ENCODE measurements around the gene TSPEAR. TPM values are rescaled to one million over a fixed set of nuclear protein-coding genes. Genes with fewer than 3 reads are reported as not detected.

Gene TSPEAR
- total and polyA plus RNA-seq, 2 of the 13 experiments (the other 11 are each of a cell fraction or from before 2014, with no cell fraction given): 0.07 to 0.32 TPM

DNA sequence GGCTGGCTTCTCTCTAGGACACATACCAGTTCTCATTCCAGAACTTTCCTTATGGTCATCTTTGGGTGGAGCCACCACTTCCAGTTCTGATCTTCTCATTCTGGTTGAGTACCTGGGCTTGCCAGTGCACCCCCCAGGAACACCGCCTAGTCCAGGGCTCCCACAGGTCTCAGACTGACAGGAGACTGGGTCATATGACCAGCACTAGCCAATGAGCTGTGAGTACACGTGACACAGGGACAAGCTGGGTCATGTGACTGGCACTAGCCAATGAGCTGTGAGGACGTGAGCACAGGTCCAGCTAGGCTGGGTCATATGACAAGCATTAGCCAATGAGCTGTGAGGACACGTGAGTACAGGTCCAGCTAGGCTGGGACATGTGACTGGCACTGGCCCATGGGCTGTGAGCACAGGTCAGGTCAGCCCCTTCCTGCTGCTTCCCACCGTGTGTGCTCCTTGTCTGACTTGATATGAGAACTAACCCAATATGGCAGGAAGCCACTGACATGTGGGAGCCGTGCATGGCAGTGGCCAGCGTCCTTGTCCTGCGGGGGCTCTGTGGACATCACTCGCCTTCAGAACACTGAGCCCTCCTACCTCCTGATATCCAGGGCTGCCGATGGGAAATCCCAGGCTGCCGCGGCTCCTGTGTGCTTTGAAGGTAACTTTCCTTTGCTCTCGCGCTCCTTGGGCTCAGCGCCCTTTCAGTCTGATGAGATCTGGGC, 194.0 kb downstream of the TSPEAR start (continued):
- TF ChIP-seq POLR2AphosphoS5 (IDR thresholded peaks at IDR 0.05; ENCODE audit: low read depth, low read length) (no peak), ZNF598 (CRISPR knock-in tag; IDR thresholded peaks at IDR 0.05; ENCODE audit: borderline replicate concordance) (0 out of 2 replicates have a peak, but pooled peaks have one; percentile 48), NFKBIZ (CRISPR knock-in tag; IDR thresholded peaks at IDR 0.05) (0 out of 2 replicates have a peak, but pooled peaks have one; percentile 24), ZNF326 (CRISPR knock-in tag; IDR thresholded peaks at IDR 0.05; ENCODE audit: borderline replicate concordance) (peak; percentile 94; the same call in 1 of the 2 replicates), ETV5 (CRISPR knock-in tag; IDR thresholded peaks at IDR 0.05; ENCODE audit: borderline replicate concordance) (peak; percentile 33; the same call in 1 of the 2 replicates), NFRKB (IDR thresholded peaks at IDR 0.05) (no peak), RNF2 (conservative IDR thresholded peaks at IDR 0.05; ENCODE audit: low read depth) (peak; percentile 55; the same call in 1 of the 2 replicates), ZSCAN31 (CRISPR knock-in tag; IDR thresholded peaks at IDR 0.05; ENCODE audit: low read depth) (no peak), TEAD3 (CRISPR knock-in tag; optimal IDR thresholded peaks at IDR 0.05; ENCODE audit: borderline replicate concordance) (peak; percentile 44)
- TF ChIP-seq, protein P1, sequence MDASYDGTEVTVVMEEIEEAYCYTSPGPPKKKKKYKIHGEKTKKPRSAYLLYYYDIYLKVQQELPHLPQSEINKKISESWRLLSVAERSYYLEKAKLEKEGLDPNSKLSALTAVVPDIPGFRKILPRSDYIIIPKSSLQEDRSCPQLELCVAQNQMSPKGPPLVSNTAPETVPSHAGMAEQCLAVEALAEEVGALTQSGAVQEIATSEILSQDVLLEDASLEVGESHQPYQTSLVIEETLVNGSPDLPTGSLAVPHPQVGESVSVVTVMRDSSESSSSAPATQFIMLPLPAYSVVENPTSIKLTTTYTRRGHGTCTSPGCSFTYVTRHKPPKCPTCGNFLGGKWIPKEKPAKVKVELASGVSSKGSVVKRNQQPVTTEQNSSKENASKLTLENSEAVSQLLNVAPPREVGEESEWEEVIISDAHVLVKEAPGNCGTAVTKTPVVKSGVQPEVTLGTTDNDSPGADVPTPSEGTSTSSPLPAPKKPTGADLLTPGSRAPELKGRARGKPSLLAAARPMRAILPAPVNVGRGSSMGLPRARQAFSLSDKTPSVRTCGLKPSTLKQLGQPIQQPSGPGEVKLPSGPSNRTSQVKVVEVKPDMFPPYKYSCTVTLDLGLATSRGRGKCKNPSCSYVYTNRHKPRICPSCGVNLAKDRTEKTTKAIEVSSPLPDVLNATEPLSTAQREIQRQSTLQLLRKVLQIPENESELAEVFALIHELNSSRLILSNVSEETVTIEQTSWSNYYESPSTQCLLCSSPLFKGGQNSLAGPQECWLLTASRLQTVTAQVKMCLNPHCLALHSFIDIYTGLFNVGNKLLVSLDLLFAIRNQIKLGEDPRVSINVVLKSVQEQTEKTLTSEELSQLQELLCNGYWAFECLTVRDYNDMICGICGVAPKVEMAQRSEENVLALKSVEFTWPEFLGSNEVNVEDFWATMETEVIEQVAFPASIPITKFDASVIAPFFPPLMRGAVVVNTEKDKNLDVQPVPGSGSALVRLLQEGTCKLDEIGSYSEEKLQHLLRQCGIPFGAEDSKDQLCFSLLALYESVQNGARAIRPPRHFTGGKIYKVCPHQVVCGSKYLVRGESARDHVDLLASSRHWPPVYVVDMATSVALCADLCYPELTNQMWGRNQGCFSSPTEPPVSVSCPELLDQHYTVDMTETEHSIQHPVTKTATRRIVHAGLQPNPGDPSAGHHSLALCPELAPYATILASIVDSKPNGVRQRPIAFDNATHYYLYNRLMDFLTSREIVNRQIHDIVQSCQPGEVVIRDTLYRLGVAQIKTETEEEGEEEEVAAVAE (CRISPR knock-in tag; IDR thresholded peaks at IDR 0.05; ENCODE audit: borderline replicate concordance): peak; percentile 71; the same call in 1 of the 2 replicates
- TF ChIP-seq, protein P2, sequence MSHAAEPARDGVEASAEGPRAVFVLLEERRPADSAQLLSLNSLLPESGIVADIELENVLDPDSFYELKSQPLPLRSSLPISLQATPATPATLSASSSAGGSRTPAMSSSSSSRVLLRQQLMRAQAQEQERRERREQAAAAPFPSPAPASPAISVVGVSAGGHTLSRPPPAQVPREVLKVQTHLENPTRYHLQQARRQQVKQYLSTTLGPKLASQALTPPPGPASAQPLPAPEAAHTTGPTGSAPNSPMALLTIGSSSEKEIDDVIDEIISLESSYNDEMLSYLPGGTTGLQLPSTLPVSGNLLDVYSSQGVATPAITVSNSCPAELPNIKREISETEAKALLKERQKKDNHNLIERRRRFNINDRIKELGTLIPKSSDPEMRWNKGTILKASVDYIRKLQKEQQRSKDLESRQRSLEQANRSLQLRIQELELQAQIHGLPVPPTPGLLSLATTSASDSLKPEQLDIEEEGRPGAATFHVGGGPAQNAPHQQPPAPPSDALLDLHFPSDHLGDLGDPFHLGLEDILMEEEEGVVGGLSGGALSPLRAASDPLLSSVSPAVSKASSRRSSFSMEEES (CRISPR knock-in tag; IDR thresholded peaks at IDR 0.05): peak; percentile 87
- TF ChIP-seq, protein P3, sequence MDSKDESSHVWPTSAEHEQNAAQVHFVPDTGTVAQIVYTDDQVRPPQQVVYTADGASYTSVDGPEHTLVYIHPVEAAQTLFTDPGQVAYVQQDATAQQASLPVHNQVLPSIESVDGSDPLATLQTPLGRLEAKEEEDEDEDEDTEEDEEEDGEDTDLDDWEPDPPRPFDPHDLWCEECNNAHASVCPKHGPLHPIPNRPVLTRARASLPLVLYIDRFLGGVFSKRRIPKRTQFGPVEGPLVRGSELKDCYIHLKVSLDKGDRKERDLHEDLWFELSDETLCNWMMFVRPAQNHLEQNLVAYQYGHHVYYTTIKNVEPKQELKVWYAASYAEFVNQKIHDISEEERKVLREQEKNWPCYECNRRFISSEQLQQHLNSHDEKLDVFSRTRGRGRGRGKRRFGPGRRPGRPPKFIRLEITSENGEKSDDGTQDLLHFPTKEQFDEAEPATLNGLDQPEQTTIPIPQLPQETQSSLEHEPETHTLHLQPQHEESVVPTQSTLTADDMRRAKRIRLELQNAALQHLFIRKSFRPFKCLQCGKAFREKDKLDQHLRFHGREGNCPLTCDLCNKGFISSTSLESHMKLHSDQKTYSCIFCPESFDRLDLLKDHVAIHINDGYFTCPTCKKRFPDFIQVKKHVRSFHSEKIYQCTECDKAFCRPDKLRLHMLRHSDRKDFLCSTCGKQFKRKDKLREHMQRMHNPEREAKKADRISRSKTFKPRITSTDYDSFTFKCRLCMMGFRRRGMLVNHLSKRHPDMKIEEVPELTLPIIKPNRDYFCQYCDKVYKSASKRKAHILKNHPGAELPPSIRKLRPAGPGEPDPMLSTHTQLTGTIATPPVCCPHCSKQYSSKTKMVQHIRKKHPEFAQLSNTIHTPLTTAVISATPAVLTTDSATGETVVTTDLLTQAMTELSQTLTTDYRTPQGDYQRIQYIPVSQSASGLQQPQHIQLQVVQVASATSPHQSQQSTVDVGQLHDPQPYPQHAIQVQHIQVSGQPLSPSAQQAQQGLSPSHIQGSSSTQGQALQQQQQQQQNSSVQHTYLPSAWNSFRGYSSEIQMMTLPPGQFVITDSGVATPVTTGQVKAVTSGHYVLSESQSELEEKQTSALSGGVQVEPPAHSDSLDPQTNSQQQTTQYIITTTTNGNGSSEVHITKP (CRISPR knock-in tag; IDR thresholded peaks at IDR 0.05; ENCODE audit: low read depth): no peak
- TF ChIP-seq, protein P4, sequence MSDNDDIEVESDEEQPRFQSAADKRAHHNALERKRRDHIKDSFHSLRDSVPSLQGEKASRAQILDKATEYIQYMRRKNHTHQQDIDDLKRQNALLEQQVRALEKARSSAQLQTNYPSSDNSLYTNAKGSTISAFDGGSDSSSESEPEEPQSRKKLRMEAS (IDR thresholded peaks at IDR 0.05): peak; percentile 66
- TF ChIP-seq, protein P5, sequence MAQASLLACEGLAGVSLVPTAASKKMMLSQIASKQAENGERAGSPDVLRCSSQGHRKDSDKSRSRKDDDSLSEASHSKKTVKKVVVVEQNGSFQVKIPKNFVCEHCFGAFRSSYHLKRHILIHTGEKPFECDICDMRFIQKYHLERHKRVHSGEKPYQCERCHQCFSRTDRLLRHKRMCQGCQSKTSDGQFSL (CRISPR knock-in tag; IDR thresholded peaks at IDR 0.05): peak; percentile 85
- TF ChIP-seq, protein P6, sequence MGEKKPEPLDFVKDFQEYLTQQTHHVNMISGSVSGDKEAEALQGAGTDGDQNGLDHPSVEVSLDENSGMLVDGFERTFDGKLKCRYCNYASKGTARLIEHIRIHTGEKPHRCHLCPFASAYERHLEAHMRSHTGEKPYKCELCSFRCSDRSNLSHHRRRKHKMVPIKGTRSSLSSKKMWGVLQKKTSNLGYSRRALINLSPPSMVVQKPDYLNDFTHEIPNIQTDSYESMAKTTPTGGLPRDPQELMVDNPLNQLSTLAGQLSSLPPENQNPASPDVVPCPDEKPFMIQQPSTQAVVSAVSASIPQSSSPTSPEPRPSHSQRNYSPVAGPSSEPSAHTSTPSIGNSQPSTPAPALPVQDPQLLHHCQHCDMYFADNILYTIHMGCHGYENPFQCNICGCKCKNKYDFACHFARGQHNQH (CRISPR knock-in tag; IDR thresholded peaks at IDR 0.05): peak; percentile 39; the same call in 1 of the 2 replicates
- TF ChIP-seq, protein P7, sequence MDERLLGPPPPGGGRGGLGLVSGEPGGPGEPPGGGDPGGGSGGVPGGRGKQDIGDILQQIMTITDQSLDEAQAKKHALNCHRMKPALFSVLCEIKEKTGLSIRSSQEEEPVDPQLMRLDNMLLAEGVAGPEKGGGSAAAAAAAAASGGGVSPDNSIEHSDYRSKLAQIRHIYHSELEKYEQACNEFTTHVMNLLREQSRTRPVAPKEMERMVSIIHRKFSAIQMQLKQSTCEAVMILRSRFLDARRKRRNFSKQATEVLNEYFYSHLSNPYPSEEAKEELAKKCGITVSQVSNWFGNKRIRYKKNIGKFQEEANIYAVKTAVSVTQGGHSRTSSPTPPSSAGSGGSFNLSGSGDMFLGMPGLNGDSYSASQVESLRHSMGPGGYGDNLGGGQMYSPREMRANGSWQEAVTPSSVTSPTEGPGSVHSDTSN (CRISPR knock-in tag; IDR thresholded peaks at IDR 0.05): 0 out of 2 replicates have a peak, but pooled peaks have one; percentile 12
